GM19452 (cell line): ENCODE data around the gene NPTXR.
"Not testable (repeated sequence)": the region's sequence is repeated elsewhere in the genome, so short reads cannot be mapped to it uniquely, and the experiment has no call there.

Experiments
- ATAC-seq: cut with Tn5 transposase; IDR thresholded peaks from one replicate; pipeline ENCODE4 v1.9.1; 2021; ENCODE audit not compliant: unreplicated experiment

Gene NPTXR

GRCh38 chr22:38868886-38869381, 25.1 kb upstream of the NPTXR start:
- no peak for ATAC-seq

- no peak for ATAC-seq
Observed at GRCh38 chr22:38868286-38868721, 24.5 kb upstream of the NPTXR start.

GRCh38 chr22:38867471-38868285, 23.9 kb upstream of the NPTXR start:
- ATAC-seq = no peak

GRCh38 chr22:38867124-38867455, 23.3 kb upstream of the NPTXR start:
- no peak for ATAC-seq

GRCh38 chr22:38866399-38867123, 22.7 kb upstream of the NPTXR start:
- no peak for ATAC-seq

- no peak for ATAC-seq
Observed at GRCh38 chr22:38866024-38866398, 22.2 kb upstream of the NPTXR start.

GRCh38 chr22:38865201-38866023, 21.6 kb upstream of the NPTXR start:
- ATAC-seq = no peak

GRCh38 chr22:38864361-38865191, 20.7 kb upstream of the NPTXR start:
- ATAC-seq = no peak

- ATAC-seq = no peak
Observed at GRCh38 chr22:38863531-38864131, 19.8 kb upstream of the NPTXR start.

- no peak for ATAC-seq
Observed at GRCh38 chr22:38862375-38863329, 18.8 kb upstream of the NPTXR start.

- ATAC-seq = no peak
Observed at GRCh38 chr22:38861927-38862326, 18.1 kb upstream of the NPTXR start.

- no peak for ATAC-seq
Observed at GRCh38 chr22:38861170-38861876, 17.5 kb upstream of the NPTXR start.

GRCh38 chr22:38860283-38861169, 16.7 kb upstream of the NPTXR start:
- ATAC-seq = no peak

- ATAC-seq = no peak
Observed at GRCh38 chr22:38859581-38860282, 15.9 kb upstream of the NPTXR start.

GRCh38 chr22:38858492-38858891, 14.7 kb upstream of the NPTXR start:
- no peak for ATAC-seq

GRCh38 chr22:38854476-38854875, 10.6 kb upstream of the NPTXR start:
- not testable (repeated sequence) for ATAC-seq

GRCh38 chr22:38853883-38854282, 10.1 kb upstream of the NPTXR start:
- ATAC-seq = not testable (repeated sequence)
